GM18508 (cell line): ENCODE measurements around the gene HTR2A.
"Not testable (repeated sequence)": the region's sequence is repeated elsewhere in the genome, so short reads cannot be mapped to it uniquely, and the experiment has no call there.

Source experiments
- ATAC-seq: cut with Tn5 transposase; IDR thresholded peaks from one replicate; pipeline ENCODE4 v1.9.1; 2021; ENCODE audit warnings: moderate number of reproducible peaks; ENCODE audit not compliant: insufficient read depth, unreplicated experiment

HTR2A gene

DNA sequence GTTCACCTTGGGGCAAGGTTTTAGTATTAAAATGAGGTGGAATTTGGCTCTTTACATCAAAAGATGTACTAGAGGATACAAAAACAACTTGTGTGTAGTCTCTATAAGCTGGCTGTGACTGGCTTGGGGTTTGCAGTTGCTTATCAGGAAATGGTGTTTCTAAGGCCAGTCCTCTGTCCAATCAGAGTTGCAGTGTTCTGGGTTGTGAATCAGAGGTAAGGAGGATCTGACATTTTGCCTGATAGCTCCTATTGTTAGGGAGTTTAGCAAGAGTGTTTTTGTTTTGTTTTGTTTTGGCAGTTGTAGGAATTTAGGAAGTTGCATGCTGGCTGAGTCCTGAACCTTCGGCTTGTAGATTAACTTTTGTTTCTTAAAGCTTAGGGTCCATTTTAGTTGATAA is 79.8 kb downstream of the HTR2A start:
- no peak for ATAC-seq

GRCh38 chr13:46816371-46816770 is 80.5 kb downstream of the HTR2A start:
- no peak for ATAC-seq

DNA sequence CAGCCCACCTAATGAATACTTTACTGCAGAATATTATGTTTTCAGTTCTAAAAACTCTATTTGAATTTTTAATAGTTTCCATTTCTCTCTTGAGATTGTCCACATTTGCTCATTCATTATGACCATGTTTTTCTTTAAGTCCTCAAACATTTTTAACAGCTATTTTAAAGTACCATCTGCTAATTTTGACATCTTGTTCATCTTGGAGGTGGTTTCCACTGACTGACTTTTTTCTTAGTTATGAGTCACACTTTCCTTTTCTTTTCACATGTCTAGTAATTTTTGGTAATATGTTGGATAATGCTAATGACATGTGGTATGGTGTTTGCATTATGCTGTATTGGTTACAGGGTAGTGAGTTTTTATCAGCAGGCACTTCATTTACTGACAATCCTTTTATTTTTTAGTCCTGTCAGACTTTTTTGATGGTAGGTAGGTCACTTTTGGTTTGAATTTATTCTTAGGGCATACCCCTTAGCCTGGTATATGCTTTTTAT is 84.5 kb downstream of the HTR2A start:
- ATAC-seq: no peak

DNA sequence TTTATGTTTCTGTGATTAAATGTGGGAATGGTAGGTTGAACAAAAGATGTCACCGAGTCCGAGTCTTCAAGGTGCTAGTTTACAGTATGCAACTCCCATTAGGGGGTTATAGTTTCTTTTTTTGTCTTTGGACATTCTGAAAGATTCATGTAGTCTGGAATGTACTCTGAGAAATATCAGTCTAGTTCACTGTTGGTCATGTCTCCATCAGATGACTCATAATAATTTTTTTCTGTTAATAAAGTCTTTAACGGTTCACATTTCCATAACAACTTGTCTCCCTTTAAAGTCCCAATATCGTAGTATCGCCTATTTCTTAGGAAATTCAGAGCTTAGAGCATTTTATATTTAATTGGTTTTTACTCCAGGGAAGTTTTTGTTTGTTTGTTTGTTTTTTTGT is 86.4 kb downstream of the HTR2A start:
- ATAC-seq: no peak

- ATAC-seq: not testable (repeated sequence)
Measured at GRCh38 chr13:46804921-46805320, 91.9 kb downstream of the HTR2A start.

DNA sequence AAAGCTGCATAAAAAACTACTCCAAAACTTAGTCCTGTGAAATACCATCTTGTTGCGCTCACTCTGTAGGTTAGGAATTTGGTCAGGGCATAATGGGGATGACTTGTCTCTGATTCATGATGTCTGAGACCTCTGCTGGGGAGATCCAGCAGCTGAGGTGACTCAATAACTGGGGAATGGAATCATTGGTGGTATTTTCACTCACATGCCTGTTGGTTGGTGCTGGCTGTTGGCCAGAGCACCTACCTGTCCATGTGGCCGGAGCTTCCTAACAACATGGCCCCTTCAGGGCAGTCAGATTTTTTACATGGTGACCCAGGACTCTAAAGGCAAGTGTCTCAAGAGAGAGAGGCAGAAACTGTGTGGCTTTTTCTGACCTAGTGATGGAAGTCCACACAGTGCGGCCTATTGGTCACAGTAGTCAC is 92.5 kb downstream of the HTR2A start:
- ATAC-seq: no peak

GRCh38 chr13:46803586-46803985 is 93.3 kb downstream of the HTR2A start:
- no peak for ATAC-seq

DNA sequence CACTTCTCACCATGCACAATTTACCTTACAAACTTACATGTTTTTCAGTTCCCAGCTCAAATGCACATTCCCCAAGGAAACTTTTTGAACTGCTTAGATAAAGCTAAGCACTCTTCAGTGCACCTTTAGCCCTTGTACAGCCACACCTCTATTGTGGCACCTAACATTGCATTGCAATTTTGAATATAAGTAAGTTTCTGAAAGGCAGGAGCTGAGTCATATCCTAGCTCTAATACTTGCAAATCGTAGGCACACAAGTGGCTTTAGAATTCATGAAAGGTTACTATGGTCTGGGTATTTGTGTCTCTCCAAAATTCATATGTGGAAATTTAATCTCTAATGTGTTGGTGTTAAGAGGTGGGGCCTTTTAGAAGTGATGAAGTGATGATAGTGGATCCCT is 95.0 kb downstream of the HTR2A start:
- ATAC-seq: no peak

DNA sequence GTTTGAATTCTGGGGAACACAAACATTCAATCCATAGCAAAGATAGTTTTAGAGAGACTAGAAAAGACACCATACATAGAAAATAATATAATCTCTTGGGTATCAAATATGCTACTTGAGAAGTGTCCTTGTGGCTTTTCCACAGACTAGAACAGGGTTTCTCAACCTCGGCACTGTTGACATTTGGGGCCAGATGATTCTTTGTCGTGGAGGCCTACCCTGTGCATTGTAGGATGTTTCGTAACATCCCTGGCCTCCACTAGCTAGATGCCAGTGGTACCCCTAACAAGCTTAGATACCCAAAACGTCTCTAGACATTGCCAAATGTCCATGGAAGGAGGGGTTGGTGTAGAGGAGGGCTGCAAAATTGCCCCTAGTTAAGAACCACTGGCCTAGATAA is 97.7 kb downstream of the HTR2A start:
- no peak for ATAC-seq

GRCh38 chr13:46797501-46798237 is 99.2 kb downstream of the HTR2A start:
- ATAC-seq: peak; percentile 2

DNA sequence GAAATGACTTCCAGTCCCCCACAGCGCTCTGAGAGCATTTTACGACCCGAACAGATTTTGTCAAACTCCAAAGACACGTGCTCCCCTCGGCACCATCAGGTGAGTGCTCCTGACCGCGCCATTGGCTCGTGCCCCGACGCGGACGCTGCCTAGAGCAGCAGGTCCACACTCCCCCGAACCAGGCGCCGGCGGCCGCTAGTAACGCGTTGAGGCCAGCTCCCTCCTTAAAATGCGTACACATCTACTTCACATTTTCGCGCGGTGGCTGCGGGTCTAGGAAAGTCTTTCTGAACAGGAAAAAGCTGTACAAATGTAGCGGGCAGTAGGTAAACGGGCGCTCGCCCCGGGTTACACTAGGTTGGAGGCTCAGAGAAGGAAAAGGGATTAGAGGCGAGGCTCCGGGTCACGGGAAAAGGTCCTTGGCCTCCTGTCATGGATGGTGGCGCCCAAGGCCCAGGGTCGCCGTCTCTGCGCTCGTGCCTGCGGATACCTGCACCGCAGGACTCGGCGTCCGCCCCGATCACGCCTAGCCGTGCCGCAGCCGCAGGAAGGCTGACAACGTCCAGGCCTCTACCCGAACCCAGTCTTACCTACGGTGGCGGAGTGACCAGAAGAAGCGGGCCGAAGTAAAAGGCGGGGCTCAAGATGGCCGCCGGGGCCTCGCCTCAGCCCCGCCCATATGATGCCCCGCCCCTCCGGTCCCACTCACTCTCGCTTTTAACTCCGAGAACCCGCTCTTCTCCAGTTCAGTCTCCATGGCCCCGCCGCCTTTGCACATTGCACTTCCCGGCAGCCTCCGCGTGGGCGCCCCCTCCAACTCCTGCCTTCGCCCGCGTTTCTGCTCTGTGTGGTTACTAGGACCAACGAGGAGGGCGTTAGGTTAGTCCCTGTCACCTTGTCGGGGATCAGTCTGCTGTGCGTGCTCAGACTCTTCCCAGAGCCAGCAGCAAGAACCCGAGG is 100.1 kb downstream of the HTR2A start, which contains the start of gene ESD:
TSS of gene ESD (minus strand) at position 647 of the 960 bp plus-strand sequence. CDS start 5,748 bp downstream, outside the sequence.
- ATAC-seq: peak; percentile 63

- no peak for ATAC-seq
Measured at GRCh38 chr13:46796129-46796514, 100.7 kb downstream of the HTR2A start.

DNA sequence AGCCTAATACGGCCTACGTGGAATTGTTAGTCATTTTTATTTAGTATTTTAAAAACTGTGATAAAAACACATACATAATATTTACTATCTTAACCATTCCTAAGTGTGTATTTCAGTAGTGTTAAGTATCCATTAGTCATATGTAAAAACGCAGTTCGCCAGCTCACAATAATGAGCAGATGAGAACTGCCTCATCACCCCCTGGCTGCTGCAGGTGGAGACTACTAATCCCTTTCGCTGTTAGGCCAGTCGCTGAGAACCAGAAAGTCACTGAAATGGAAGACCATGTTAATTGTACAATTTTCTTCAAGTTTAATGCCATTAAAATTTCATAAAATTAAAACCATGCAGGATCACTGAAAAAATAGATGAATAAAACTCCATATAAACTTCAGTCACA is 101.5 kb downstream of the HTR2A start:
- no peak for ATAC-seq

- ATAC-seq: no peak
Measured at GRCh38 chr13:46783504-46783903, 113.3 kb downstream of the HTR2A start.

- no peak for ATAC-seq
Measured at GRCh38 chr13:46782691-46783090, 114.2 kb downstream of the HTR2A start.

DNA sequence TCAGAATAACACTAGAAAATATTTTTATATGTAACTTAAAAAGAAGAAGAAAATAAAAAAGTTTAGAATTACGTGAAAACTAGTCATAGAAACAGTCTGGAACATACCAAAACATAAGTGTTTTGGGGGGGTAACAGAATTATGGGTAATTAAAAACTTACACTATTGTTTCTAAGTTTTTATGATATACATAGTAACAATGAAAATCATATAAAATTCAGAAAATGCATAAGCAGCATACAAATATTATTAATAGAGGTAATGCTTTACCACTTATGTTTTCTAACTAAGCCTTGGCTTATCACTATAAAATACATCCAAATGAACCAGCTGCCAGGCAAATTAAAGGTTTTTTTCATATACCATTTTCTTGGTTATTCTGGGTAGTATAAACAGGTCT is 114.8 kb downstream of the HTR2A start:
- no peak for ATAC-seq
